ENCODE measurements around the gene NRXN2. TPM values are rescaled to one million over a fixed set of nuclear protein-coding genes. Genes with fewer than 3 reads are reported as not detected.

Gene NRXN2
- total RNA-seq, 1 experiment from 2014 or later: 0.15 TPM

GRCh38 chr11:64751580-64751979, 28.6 kb upstream of the NRXN2 start:
- TF ChIP-seq POLR2AphosphoS5 (IDR thresholded peaks at IDR 0.05; ENCODE audit: low read depth, low read length): no peak
- TF ChIP-seq TCF7L2 (IDR thresholded peaks at IDR 0.05; ENCODE audit: low read depth, low read length): no peak
- TF ChIP-seq CTCF (IDR thresholded peaks at IDR 0.05): no peak
- TF ChIP-seq REST (IDR thresholded peaks at IDR 0.05; ENCODE audit: insufficient read depth in 1 of 2, low read depth in 2 of 2, low read length in 1 of 2): no peak
- no peak for TF ChIP-seq SIN3A (IDR thresholded peaks at IDR 0.05; ENCODE audit: borderline replicate concordance, insufficient read depth, low read depth, low read length)
- in situ Hi-C loops (cut with HindIII; ENCODE audit: low pct_unique_long_range_greater_than_20kb, low sequenced_read_pairs) (no loop called here), intact Hi-C loops (cut with micrococcal nuclease; ENCODE audit: unreplicated experiment) (no loop called here)
- H3K4me1 ChIP-seq (ENCODE audit: control insufficient read depth, insufficient read depth, low read length): no peaks in the 10 kb centered on the region
- BruUV-seq (replicated peaks): no TSS peak
- POLR2A ChIA-PET: no interaction called here
- CTCF ChIA-PET: interaction anchor here (0.7 kb wide), 1 partner anchor 13 kb away, joined by 5 read pairs; no protein-coding TSS in a partner anchor
- no peak overlapping the region for H3K27ac ChIP-seq (ENCODE audit: low read length)
- no peaks in the 10 kb centered on the region for H3K36me3 ChIP-seq (ENCODE audit: control insufficient read depth, insufficient read depth, low read length)
- ATAC-seq (no peak), DNase-seq (ENCODE audit: low read depth, low spot score) (no peak)
- H3K9me3 ChIP-seq (ENCODE audit: control insufficient read depth, insufficient read depth, low read depth, low read length): no peaks in the 10 kb centered on the region
- H3K4me3 ChIP-seq (ENCODE audit: low read depth in 2 of 2, low read length in 2 of 2): no peak overlapping the region
- H3K27me3 ChIP-seq (ENCODE audit: control insufficient read depth, insufficient read depth, low read length): no peaks in the 10 kb centered on the region

GRCh38 chr11:64751136-64751535, 28.1 kb upstream of the NRXN2 start:
- intact Hi-C loops (cut with micrococcal nuclease; ENCODE audit: unreplicated experiment): no loop called here
- POLR2A ChIA-PET: no interaction called here
- H3K27ac ChIP-seq (ENCODE audit: low read length): no peak overlapping the region
- in situ Hi-C loops (cut with HindIII; ENCODE audit: low pct_unique_long_range_greater_than_20kb, low sequenced_read_pairs): no loop called here
- ATAC-seq (no peak), DNase-seq (ENCODE audit: low read depth, low spot score) (no peak)
- no peaks in the 10 kb centered on the region for H3K9me3 ChIP-seq (ENCODE audit: control insufficient read depth, insufficient read depth, low read depth, low read length)
- TF ChIP-seq CTCF (IDR thresholded peaks at IDR 0.05) (no peak), SIN3A (IDR thresholded peaks at IDR 0.05; ENCODE audit: borderline replicate concordance, insufficient read depth, low read depth, low read length) (no peak), POLR2AphosphoS5 (IDR thresholded peaks at IDR 0.05; ENCODE audit: low read depth, low read length) (no peak), TCF7L2 (IDR thresholded peaks at IDR 0.05; ENCODE audit: low read depth, low read length) (no peak), REST (IDR thresholded peaks at IDR 0.05; ENCODE audit: insufficient read depth in 1 of 2, low read depth in 2 of 2, low read length in 1 of 2) (no peak)
- CTCF ChIA-PET: no interaction called here
- no peak overlapping the region for H3K4me3 ChIP-seq (ENCODE audit: low read depth in 2 of 2, low read length in 2 of 2)
- no TSS peak for BruUV-seq (replicated peaks)
- H3K4me1 ChIP-seq (ENCODE audit: control insufficient read depth, insufficient read depth, low read length): no peaks in the 10 kb centered on the region
- H3K27me3 ChIP-seq (ENCODE audit: control insufficient read depth, insufficient read depth, low read length): no peaks in the 10 kb centered on the region
- no peaks in the 10 kb centered on the region for H3K36me3 ChIP-seq (ENCODE audit: control insufficient read depth, insufficient read depth, low read length)
